PC-9 (cell line): ENCODE results near the gene TMEM187. TPM values are rescaled to one million over a fixed set of nuclear protein-coding genes. Genes with fewer than 3 reads are reported as not detected.

Experiments used
- BruUV-seq: library from RNA; stranded (reverse); fragments of 400-500 nt; replicated peaks from 2 replicates; lab custom pipeline; 2021; lab: Mats Ljungman, UMichigan
- CTCF ChIA-PET: fragments of 300-600 bp; sonication (Branson Sonifier 250); formaldehyde crosslinking; loops from one replicate; lab custom pipeline; 2022; ENCODE audit warnings: antibody characterized with exemption; lab: Charles Lee
- POLR2A ChIA-PET: fragments of 300-600 bp; sonication (Branson Sonifier 250); formaldehyde crosslinking; loops from one replicate; lab custom pipeline; 2022; ENCODE audit warnings: antibody characterized with exemption; ENCODE audit not compliant: unreplicated experiment; lab: Charles Lee
- DNase-seq, 2 experiments: peaks; one replicate each; pipeline versions ENCODE4 v3.0.0 to v3.0.0-alpha.2; 2015 to 2022; ENCODE audit warnings: mixed read lengths in 1 of 2
- H2AFZ ChIP-seq: fragments of 200-600 bp; sonication (generic); 2 replicates; pipeline ENCODE4 v1.8.1; 2017; ENCODE audit warnings: antibody characterized with exemption
- H3F3A ChIP-seq: fragments of 200-600 bp; sonication (generic); 2 replicates; pipeline ENCODE4 v1.8.1; 2017; ENCODE audit warnings: antibody characterized with exemption, mild to moderate bottlenecking, low read depth; ENCODE audit not compliant: insufficient read depth
- H3K27ac ChIP-seq: fragments of 200-600 bp; sonication (generic); 2 replicates; pipeline ENCODE4 v1.6.1; 2016; ENCODE audit warnings: mixed run types
- H3K27me3 ChIP-seq: fragments of 200-600 bp; sonication (generic); 2 replicates; pipeline ENCODE4 v1.6.1; 2016; ENCODE audit warnings: low read depth, mixed run types; ENCODE audit not compliant: insufficient read depth
- H3K36me3 ChIP-seq: fragments of 200-600 bp; sonication (generic); 2 replicates; pipeline ENCODE4 v1.6.1; 2016; ENCODE audit warnings: low read depth, mixed run types
- H3K4me1 ChIP-seq: fragments of 200-600 bp; sonication (generic); replicated peaks from 2 replicates; pipeline ENCODE4 v1.6.1; 2016; ENCODE audit warnings: mixed run types; ENCODE audit not compliant: insufficient read depth
- H3K4me2 ChIP-seq: fragments of 200-600 bp; sonication (generic); 2 replicates; pipeline ENCODE4 v1.6.1; 2017; ENCODE audit warnings: mixed run types
- H3K4me3 ChIP-seq: fragments of 200-600 bp; sonication (generic); 2 replicates; pipeline ENCODE4 v1.6.1; 2016; ENCODE audit warnings: mixed run types
- H3K79me2 ChIP-seq: fragments of 200-600 bp; sonication (generic); 2 replicates; pipeline ENCODE4 v1.6.1; 2017; ENCODE audit warnings: low read depth, mixed run types
- H3K9me2 ChIP-seq: fragments of 200-600 bp; sonication (generic); 2 replicates; pipeline ENCODE4 v1.8.1; 2017; ENCODE audit warnings: mild to moderate bottlenecking; ENCODE audit not compliant: insufficient read depth
- H3K9me3 ChIP-seq: fragments of 200-600 bp; sonication (generic); 2 replicates; pipeline ENCODE4 v1.8.1; 2016; ENCODE audit warnings: low read depth; ENCODE audit not compliant: insufficient read depth
- H4K20me1 ChIP-seq: fragments of 200-600 bp; sonication (generic); 2 replicates; pipeline ENCODE4 v1.8.1; 2017; ENCODE audit not compliant: insufficient read depth
- CTCF ChIP-seq: fragments of 200-600 bp; sonication (generic); conservative IDR thresholded peaks from 2 replicates; pipeline ENCODE4 v1.6.1; 2017; ENCODE audit warnings: mixed run types, antibody characterized with exemption, mild to moderate bottlenecking, moderate library complexity
- EZH2 ChIP-seq: fragments of 200-600 bp; sonication (generic); IDR thresholded peaks from 2 replicates; pipeline ENCODE4 v1.8.0; 2017; ENCODE audit warnings: antibody characterized with exemption, low read depth
- intact Hi-C: fragments of 100-400 bp; cut with micrococcal nuclease; formaldehyde crosslinking; loops from one replicate; pipeline ENCODE4 v1.10.0; 2022; ENCODE audit not compliant: unreplicated experiment
- total RNA-seq: library from RNA; stranded (reverse); gene quantifications from 2 replicates; pipeline ENCODE4 v1.2.3, GENCODE V29; 2021

The TMEM187 gene
- total RNA-seq, 1 experiment from 2014 or later: 20.1 TPM

DNA sequence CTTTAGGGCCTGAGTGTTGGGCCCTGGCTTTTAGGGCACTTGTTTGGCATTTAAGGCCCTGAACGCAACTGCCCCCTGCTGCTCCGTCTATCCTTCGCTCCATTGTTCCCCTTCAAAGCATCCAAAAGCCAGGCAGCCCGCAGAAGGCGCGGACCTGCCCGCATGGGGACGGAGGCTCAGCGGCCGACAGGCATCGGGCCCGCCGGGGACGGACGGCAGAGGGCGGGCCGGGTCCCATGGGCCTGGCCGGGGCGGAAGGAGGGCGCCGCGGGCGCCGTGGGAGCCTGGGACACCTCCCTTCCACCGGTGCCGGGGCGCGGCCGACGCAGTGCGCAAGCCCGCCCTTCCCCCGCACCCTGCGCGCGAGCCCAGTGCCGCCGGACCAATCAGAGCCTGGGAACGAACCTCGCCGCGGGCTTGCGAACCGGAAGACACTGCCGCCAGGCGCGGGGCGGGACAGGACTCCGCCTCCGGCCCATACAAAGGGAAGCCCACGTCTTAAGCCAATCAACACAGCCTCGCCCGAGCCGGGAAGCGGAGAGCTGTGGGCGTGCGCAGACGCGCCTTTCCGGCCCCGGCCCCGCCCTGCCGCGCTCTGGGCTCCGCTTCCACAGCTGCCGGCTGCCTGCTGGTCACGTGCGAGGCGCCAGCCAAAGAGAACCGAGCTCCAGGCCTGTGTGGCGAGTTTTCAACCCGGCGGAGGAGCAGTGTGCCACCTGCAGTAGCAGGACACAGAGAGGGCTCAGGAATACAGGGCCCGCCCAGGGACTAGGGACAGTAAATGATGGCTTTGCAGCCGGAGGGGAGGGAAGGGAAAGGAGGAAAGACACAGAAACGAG, 44.4 kb upstream of the TMEM187 start:
- BruUV-seq: no TSS peak
- intact Hi-C loops: loop anchor here (1.0 to 2.0 kb wide), 4 partner anchors 27 to 164 kb away; partner anchors contain the start of genes IDH3G, PLXNB3 and SSR4
- Histone ChIP-seq H3F3A (peaks cover 18% of the 10 kb centered on the region; the same call in 1 of the 2 replicates), H3K27ac (peak overlapping the region; percentile 86), H3K27me3 (no peaks in the 10 kb centered on the region), H3K4me2 (peak overlapping the region; percentile 98), H3K4me3 (peak overlapping the region; percentile 86), H3K9me2 (no peaks in the 10 kb centered on the region), H3K36me3 (no peaks in the 10 kb centered on the region), H3K9me3 (no peaks in the 10 kb centered on the region), H2AFZ (peak overlapping the region; percentile 80), H3K4me1 (peaks cover 17% of the 10 kb centered on the region; the same call in 1 of the 2 replicates), H4K20me1 (no peaks in the 10 kb centered on the region), H3K79me2 (peaks cover 8% of the 10 kb centered on the region)
- POLR2A ChIA-PET: interaction anchor here (0.6 to 0.9 kb wide), 3 partner anchors 8 to 162 kb away, joined by 4 to 5 read pairs (median 4); partner anchors contain the start of genes IDH3G and SSR4
- TF ChIP-seq CTCF (no peak; the same call in 1 of the 2 replicates), EZH2 (no peak)
- peak; percentile 92 to 99 for DNase-seq
- CTCF ChIA-PET: interaction anchor here (0.6 to 1.0 kb wide), 6 partner anchors 12 to 810 kb away, joined by 3 to 8 read pairs (median 3); no protein-coding TSS in a partner anchor

DNA sequence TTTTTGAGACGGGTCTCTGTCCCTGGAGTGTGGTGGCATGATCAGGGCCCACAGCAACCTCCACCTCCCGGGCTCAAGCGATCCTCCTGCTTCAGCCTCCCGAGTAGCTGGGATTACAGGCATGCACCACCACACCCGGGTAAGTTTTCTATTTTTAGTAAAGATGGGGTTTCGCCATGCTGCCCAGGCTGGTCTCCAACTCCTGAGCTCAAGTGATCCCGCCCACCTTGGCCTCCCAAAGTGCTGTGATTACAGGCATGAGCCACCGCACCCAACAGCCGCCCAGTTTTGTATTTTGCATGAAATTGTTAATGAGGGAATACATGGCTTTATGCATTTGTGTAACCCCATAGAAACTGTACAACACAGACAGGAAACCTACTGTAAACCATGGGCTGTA, 43.7 kb upstream of the TMEM187 start:
- no peak for DNase-seq
- BruUV-seq: no TSS peak
- CTCF ChIA-PET: interaction anchor here (0.6 to 0.9 kb wide), 3 partner anchors 18 to 220 kb away, joined by 3 read pairs; no protein-coding TSS in a partner anchor

More for the DNA sequence above, 43.7 kb upstream of the TMEM187 start:
- no peak for TF ChIP-seq EZH2
- no peak for TF ChIP-seq CTCF
- H4K20me1 ChIP-seq: no peaks in the 10 kb centered on the region
- H3F3A ChIP-seq: peaks cover 18% of the 10 kb centered on the region; the same call in 1 of the 2 replicates
- H3K9me2 ChIP-seq: no peaks in the 10 kb centered on the region
- POLR2A ChIA-PET: interaction anchor here (0.9 kb wide), 1 partner anchor 135 kb away, joined by 4 read pairs; the partner anchor contains the start of genes IDH3G and SSR4
- intact Hi-C loops: loop anchor here (1.0 to 2.0 kb wide), 4 partner anchors 28 to 165 kb away; partner anchors contain the start of genes IDH3G, PLXNB3 and SSR4
- peaks cover 17% of the 10 kb centered on the region; the same call in 1 of the 2 replicates for H3K4me1 ChIP-seq
- 0 out of 2 replicates have a peak overlapping the region, but pooled peaks have one; percentile 12 for H3K27ac ChIP-seq
- H3K9me3 ChIP-seq: no peaks in the 10 kb centered on the region
- peaks cover 15% of the 10 kb centered on the region for H3K79me2 ChIP-seq
- H3K4me2 ChIP-seq: peak overlapping the region; percentile 55
- no peaks in the 10 kb centered on the region for H3K36me3 ChIP-seq
- no peak overlapping the region for H2AFZ ChIP-seq
- H3K27me3 ChIP-seq: no peaks in the 10 kb centered on the region
- no peak overlapping the region for H3K4me3 ChIP-seq
